WERI-Rb-1 (cell line): ENCODE measurements around the gene PRRT1B.

Source experiments
- DNase-seq: peaks from one replicate; pipeline ENCODE4 v3.0.0-alpha.2; 2020
- H3K27ac ChIP-seq: fragments of 250-450 bp; sonication (Bioruptor Pico); 2 replicates; pipeline ENCODE4 v1.5.1; 2020; ENCODE audit warnings: mild to moderate bottlenecking, moderate library complexity
- H3K27me3 ChIP-seq: fragments of 250-450 bp; sonication (Bioruptor Pico); 2 replicates; pipeline ENCODE4 v1.5.1; 2021; ENCODE audit warnings: mild to moderate bottlenecking, low read depth, moderate library complexity; ENCODE audit not compliant: insufficient read depth, severe bottlenecking
- H3K36me3 ChIP-seq: fragments of 250-450 bp; sonication (Bioruptor Pico); 2 replicates; pipeline ENCODE4 v1.5.1; 2020; ENCODE audit warnings: mild to moderate bottlenecking, moderate library complexity
- H3K4me3 ChIP-seq: 2 replicates; pipeline ENCODE4 v1.5.1; 2011; ENCODE audit warnings: low read depth, mild to moderate bottlenecking, control low read depth, low read length
- H3K9me3 ChIP-seq: fragments of 250-450 bp; sonication (Bioruptor Pico); 2 replicates; pipeline ENCODE4 v1.5.1; 2021; ENCODE audit warnings: mild to moderate bottlenecking, moderate library complexity; ENCODE audit not compliant: severe bottlenecking
- CTCF ChIP-seq: IDR thresholded peaks from 2 replicates; pipeline ENCODE4 v1.5.1; 2011; ENCODE audit warnings: low read depth, mild to moderate bottlenecking, control low read depth, inconsistent platforms, low read length

Gene PRRT1B

GRCh38 chr9:131605770-131606590 lies 60.7 kb downstream of the PRRT1B start:
- no peak for DNase-seq
- Histone ChIP-seq H3K27ac (no peak overlapping the region), H3K27me3 (no peaks in the 10 kb centered on the region), H3K9me3 (no peaks in the 10 kb centered on the region), H3K4me3 (no peak overlapping the region), H3K36me3 (peaks cover 2% of the 10 kb centered on the region)
- TF ChIP-seq CTCF, result no peak

- Histone ChIP-seq H3K36me3 (no peaks in the 10 kb centered on the region; the same call in none of the 2 replicates), H3K27ac (no peak overlapping the region), H3K27me3 (no peaks in the 10 kb centered on the region), H3K9me3 (no peaks in the 10 kb centered on the region), H3K4me3 (no peak overlapping the region)
- no peak for TF ChIP-seq CTCF
- no peak for DNase-seq
Observed at GRCh38 chr9:131606896-131607567, 61.7 kb downstream of the PRRT1B start.

- Histone ChIP-seq H3K27ac (no peak overlapping the region), H3K4me3 (no peak overlapping the region), H3K36me3 (no peaks in the 10 kb centered on the region; the same call in 1 of the 2 replicates), H3K27me3 (no peaks in the 10 kb centered on the region), H3K9me3 (no peaks in the 10 kb centered on the region)
- no peak for DNase-seq
- no peak for TF ChIP-seq CTCF
Observed at GRCh38 chr9:131607591-131607990, 62.3 kb downstream of the PRRT1B start.

GRCh38 chr9:131608493-131609037 lies 63.2 kb downstream of the PRRT1B start:
- Histone ChIP-seq H3K4me3 (no peak overlapping the region), H3K9me3 (no peaks in the 10 kb centered on the region), H3K27ac (no peak overlapping the region), H3K36me3 (no peaks in the 10 kb centered on the region; the same call in none of the 2 replicates), H3K27me3 (no peaks in the 10 kb centered on the region)
- no peak for TF ChIP-seq CTCF
- no peak for DNase-seq
